ENCODE results near the gene PAH.

DNA sequence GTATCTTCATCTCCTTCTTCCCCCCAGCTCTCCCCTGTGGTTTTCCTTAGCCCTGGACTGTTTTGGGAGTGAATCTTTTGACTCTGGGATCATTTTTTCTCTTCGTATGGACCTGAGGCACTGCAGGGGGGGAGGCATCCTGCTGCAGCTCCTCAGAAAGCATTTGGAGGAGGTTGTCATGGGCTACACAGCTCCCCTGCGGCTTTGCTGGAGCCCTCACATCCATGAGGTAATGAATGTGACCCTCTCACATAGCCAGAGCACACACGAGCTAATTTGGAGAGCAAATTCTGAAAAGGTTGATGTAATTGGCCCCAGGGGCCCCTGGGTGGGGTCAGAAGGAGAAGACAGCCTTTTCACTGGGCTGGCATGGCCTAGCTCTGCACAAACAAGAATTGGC lies 110.9 kb downstream of the PAH start:
- TF ChIP-seq, protein P1, sequence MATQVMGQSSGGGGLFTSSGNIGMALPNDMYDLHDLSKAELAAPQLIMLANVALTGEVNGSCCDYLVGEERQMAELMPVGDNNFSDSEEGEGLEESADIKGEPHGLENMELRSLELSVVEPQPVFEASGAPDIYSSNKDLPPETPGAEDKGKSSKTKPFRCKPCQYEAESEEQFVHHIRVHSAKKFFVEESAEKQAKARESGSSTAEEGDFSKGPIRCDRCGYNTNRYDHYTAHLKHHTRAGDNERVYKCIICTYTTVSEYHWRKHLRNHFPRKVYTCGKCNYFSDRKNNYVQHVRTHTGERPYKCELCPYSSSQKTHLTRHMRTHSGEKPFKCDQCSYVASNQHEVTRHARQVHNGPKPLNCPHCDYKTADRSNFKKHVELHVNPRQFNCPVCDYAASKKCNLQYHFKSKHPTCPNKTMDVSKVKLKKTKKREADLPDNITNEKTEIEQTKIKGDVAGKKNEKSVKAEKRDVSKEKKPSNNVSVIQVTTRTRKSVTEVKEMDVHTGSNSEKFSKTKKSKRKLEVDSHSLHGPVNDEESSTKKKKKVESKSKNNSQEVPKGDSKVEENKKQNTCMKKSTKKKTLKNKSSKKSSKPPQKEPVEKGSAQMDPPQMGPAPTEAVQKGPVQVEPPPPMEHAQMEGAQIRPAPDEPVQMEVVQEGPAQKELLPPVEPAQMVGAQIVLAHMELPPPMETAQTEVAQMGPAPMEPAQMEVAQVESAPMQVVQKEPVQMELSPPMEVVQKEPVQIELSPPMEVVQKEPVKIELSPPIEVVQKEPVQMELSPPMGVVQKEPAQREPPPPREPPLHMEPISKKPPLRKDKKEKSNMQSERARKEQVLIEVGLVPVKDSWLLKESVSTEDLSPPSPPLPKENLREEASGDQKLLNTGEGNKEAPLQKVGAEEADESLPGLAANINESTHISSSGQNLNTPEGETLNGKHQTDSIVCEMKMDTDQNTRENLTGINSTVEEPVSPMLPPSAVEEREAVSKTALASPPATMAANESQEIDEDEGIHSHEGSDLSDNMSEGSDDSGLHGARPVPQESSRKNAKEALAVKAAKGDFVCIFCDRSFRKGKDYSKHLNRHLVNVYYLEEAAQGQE (IDR thresholded peaks at IDR 0.05; ENCODE audit: insufficient read depth in 1 of 2, low read depth in 2 of 2, low read length in 2 of 2): no peak
- TF ChIP-seq FOXP2 (optimal IDR thresholded peaks at IDR 0.05; ENCODE audit: borderline replicate concordance, extremely low read depth, extremely low read length, insufficient read depth) (no peak), TAF1 (IDR thresholded peaks at IDR 0.05; ENCODE audit: borderline replicate concordance, insufficient read depth, low read length) (no peak), POLR2AphosphoS5 (IDR thresholded peaks at IDR 0.05; ENCODE audit: low read depth, low read length) (no peak)
